ENCODE results near the gene MAOB.
A peak's percentile ranks its signal among the peaks of the same experiment; 100 is the strongest.

MAOB gene

GRCh38 chrX:43735957-43736356 lies 146.3 kb downstream of the MAOB start:
- H3K9me3 ChIP-seq (ENCODE audit: control insufficient read depth, insufficient read depth, low read depth, low read length) = no peaks in the 10 kb centered on the region
- TF ChIP-seq ZNF214 (tag by site-specific recombination; IDR thresholded peaks at IDR 0.05; ENCODE audit: borderline replicate concordance) = no peak
- no peak for TF ChIP-seq ZBTB8A (tag by site-specific recombination; IDR thresholded peaks at IDR 0.05)
- no peak for TF ChIP-seq PRDM6 (tag by site-specific recombination; IDR thresholded peaks at IDR 0.05)
- peak; percentile 53; the same call in 1 of the 2 replicates for TF ChIP-seq TCF7L2 (IDR thresholded peaks at IDR 0.05; ENCODE audit: borderline replicate concordance, low read depth, low read length)
- H3K4me3 ChIP-seq (ENCODE audit: low read depth, low read length) = no peak overlapping the region
- no peaks in the 10 kb centered on the region for H3K4me1 ChIP-seq (ENCODE audit: control insufficient read depth, insufficient read depth, low read length)
- ChIA-PET CTCF (interaction anchor here (0.7 to 2.6 kb wide), 4 partner anchors 14 to 387 kb away, joined by 3 to 15 read pairs (median 4); no protein-coding TSS in a partner anchor), POLR2A (no interaction called here)
- no peak overlapping the region for H3K27ac ChIP-seq (ENCODE audit: extremely low read depth, low read depth, low read length)
- H3K36me3 ChIP-seq (ENCODE audit: control insufficient read depth in 2 of 2, insufficient read depth in 1 of 2, low read length in 2 of 2) = peaks cover 0 to 6% of the 10 kb centered on the region in 2 experiments; a peak in 1 of 3 replicates

DNA sequence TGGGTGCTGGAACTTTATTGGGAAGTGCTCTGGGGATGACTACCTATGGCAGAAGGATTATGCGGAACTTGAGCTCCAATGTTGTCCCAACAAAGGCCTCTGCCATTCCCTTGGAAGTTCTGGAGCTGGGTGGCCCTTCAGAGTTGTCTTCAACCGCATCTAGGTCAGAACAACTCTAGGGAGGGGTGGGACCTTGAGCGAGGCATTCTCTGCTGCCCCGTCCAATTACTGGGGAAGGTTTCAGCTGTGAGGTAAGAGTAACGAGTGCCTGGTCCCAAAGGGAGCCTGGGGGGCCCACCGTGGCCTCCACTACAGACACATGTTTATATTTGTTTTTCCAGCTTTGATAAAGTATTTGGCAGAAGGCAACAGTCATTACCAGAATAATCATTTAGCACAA lies 146.7 kb downstream of the MAOB start:
- ChIA-PET CTCF (interaction anchor here (1.0 to 2.6 kb wide), 2 partner anchors 14 to 80 kb away, joined by 4 to 15 read pairs; no protein-coding TSS in a partner anchor), POLR2A (no interaction called here)
- Histone ChIP-seq H3K9me3 (ENCODE audit: control insufficient read depth, insufficient read depth, low read depth, low read length) (no peaks in the 10 kb centered on the region), H3K4me3 (ENCODE audit: low read depth, low read length) (no peak overlapping the region), H3K4me1 (ENCODE audit: control insufficient read depth, insufficient read depth, low read length) (no peaks in the 10 kb centered on the region), H3K27ac (ENCODE audit: extremely low read depth, low read depth, low read length) (no peak overlapping the region), H3K36me3 (ENCODE audit: control insufficient read depth in 2 of 2, insufficient read depth in 1 of 2, low read length in 2 of 2) (peaks cover 0 to 6% of the 10 kb centered on the region in 2 experiments; a peak in 2 of 3 replicates)
- no peak for TF ChIP-seq ZNF404 (tag by site-specific recombination; IDR thresholded peaks at IDR 0.05)
- TF ChIP-seq ZBTB48 (tag by site-specific recombination; IDR thresholded peaks at IDR 0.05) = no peak
- no peak for TF ChIP-seq ZNF776 (tag by site-specific recombination; IDR thresholded peaks at IDR 0.05; ENCODE audit: borderline replicate concordance)
- no peak for TF ChIP-seq ZNF341 (tag by site-specific recombination; IDR thresholded peaks at IDR 0.05; ENCODE audit: low read depth)
- no peak for TF ChIP-seq SCRT2 (tag by site-specific recombination; IDR thresholded peaks at IDR 0.05)
- no peak for TF ChIP-seq ZNF221 (tag by site-specific recombination; IDR thresholded peaks at IDR 0.05; ENCODE audit: borderline replicate concordance)
- TF ChIP-seq ZNF433 (tag by site-specific recombination; IDR thresholded peaks at IDR 0.05; ENCODE audit: low read depth) = no peak
- no peak for TF ChIP-seq ZBTB1 (tag by site-specific recombination; IDR thresholded peaks at IDR 0.05)
- TF ChIP-seq HOXC10 (CRISPR knock-in tag; IDR thresholded peaks at IDR 0.05) = no peak
- TF ChIP-seq, protein P1, sequence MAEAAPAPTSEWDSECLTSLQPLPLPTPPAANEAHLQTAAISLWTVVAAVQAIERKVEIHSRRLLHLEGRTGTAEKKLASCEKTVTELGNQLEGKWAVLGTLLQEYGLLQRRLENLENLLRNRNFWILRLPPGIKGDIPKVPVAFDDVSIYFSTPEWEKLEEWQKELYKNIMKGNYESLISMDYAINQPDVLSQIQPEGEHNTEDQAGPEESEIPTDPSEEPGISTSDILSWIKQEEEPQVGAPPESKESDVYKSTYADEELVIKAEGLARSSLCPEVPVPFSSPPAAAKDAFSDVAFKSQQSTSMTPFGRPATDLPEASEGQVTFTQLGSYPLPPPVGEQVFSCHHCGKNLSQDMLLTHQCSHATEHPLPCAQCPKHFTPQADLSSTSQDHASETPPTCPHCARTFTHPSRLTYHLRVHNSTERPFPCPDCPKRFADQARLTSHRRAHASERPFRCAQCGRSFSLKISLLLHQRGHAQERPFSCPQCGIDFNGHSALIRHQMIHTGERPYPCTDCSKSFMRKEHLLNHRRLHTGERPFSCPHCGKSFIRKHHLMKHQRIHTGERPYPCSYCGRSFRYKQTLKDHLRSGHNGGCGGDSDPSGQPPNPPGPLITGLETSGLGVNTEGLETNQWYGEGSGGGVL (tag by site-specific recombination; IDR thresholded peaks at IDR 0.05) = no peak

- H3K36me3 ChIP-seq (ENCODE audit: control insufficient read depth in 2 of 2, insufficient read depth in 1 of 2, low read length in 2 of 2) = peaks cover 0 to 6% of the 10 kb centered on the region in 2 experiments; a peak in 2 of 3 replicates
- no peak overlapping the region for H3K27ac ChIP-seq (ENCODE audit: extremely low read depth, low read depth, low read length)
- H3K4me1 ChIP-seq (ENCODE audit: control insufficient read depth, insufficient read depth, low read length) = no peaks in the 10 kb centered on the region
- TF ChIP-seq ZNF707 (tag by site-specific recombination; IDR thresholded peaks at IDR 0.05) = no peak
- no peak for TF ChIP-seq ZNF10 (tag by site-specific recombination; IDR thresholded peaks at IDR 0.05)
- no peak for TF ChIP-seq ZNF114 (tag by site-specific recombination; IDR thresholded peaks at IDR 0.05)
- no peak for TF ChIP-seq MZF1 (tag by site-specific recombination; IDR thresholded peaks at IDR 0.05; ENCODE audit: borderline replicate concordance)
- no peak for TF ChIP-seq ZFP69B (tag by site-specific recombination; IDR thresholded peaks at IDR 0.05)
- no peak for TF ChIP-seq YY1 (tag by site-specific recombination; IDR thresholded peaks at IDR 0.05)
- TF ChIP-seq ZNF112 (tag by site-specific recombination; IDR thresholded peaks at IDR 0.05) = no peak
- TF ChIP-seq HIC1 (tag by site-specific recombination; IDR thresholded peaks at IDR 0.05) = no peak
- no peak for TF ChIP-seq ZBTB49 (tag by site-specific recombination; IDR thresholded peaks at IDR 0.05; ENCODE audit: low read depth)
- no peak for TF ChIP-seq ZNF37A (tag by site-specific recombination; IDR thresholded peaks at IDR 0.05)
- no peak overlapping the region for H3K4me3 ChIP-seq (ENCODE audit: low read depth, low read length)
- CTCF ChIA-PET = interaction anchor here (0.7 to 1.0 kb wide), 3 partner anchors 151 to 175 kb away, joined by 3 to 4 read pairs (median 4); no protein-coding TSS in a partner anchor
- no peaks in the 10 kb centered on the region for H3K9me3 ChIP-seq (ENCODE audit: control insufficient read depth, insufficient read depth, low read depth, low read length)
- POLR2A ChIA-PET = no interaction called here
Measured at GRCh38 chrX:43734444-43734843, 147.8 kb downstream of the MAOB start.
